ENCODE results near the gene AATK. TPM values are rescaled to one million over a fixed set of nuclear protein-coding genes. Genes with fewer than 3 reads are reported as not detected.

The AATK gene
- total RNA-seq, result 0.61 and 0.62 TPM in 2 replicates

- Mint-ChIP-seq H3K36me3 (ENCODE audit: low read depth) (no peaks in the 10 kb centered on the region), H3K27me3 (ENCODE audit: insufficient read depth) (peaks cover 17% of the 10 kb centered on the region)
These were observed at the start of gene AATK for GRCh38 chr17:81166033-81166492. Gene AATK, minus strand, starts transcription at chr17:81166221. Its CDS starts 229 bp downstream, at chr17:81165992.

GRCh38 chr17:81213978-81214377 lies 48.0 kb upstream of the AATK start:
- H3K4me3 Mint-ChIP-seq, result no peak overlapping the region
- peaks cover 2% of the 10 kb centered on the region for H3K27me3 Mint-ChIP-seq (ENCODE audit: insufficient read depth)
- DNase-seq (ENCODE audit: low spot score), result no peak
- intact Hi-C loops (cut with micrococcal nuclease), result no loop called here
- H3K36me3 Mint-ChIP-seq (ENCODE audit: low read depth), result no peaks in the 10 kb centered on the region
- no peak overlapping the region for H3K27ac Mint-ChIP-seq
- no peaks in the 10 kb centered on the region for H3K4me1 Mint-ChIP-seq (ENCODE audit: low read depth)
- H3K9me3 Mint-ChIP-seq, result no peaks in the 10 kb centered on the region

More at GRCh38 chr17:81166033-81166492, at the start of gene AATK:
- no peaks in the 10 kb centered on the region for H3K4me1 Mint-ChIP-seq (ENCODE audit: low read depth)
- no peaks in the 10 kb centered on the region for H3K9me3 Mint-ChIP-seq
- DNase-seq (ENCODE audit: low spot score), result no peak
- no peak within 1 kb of the TSS for H3K4me3 Mint-ChIP-seq
- H3K27ac Mint-ChIP-seq, result no peak within 1 kb of the TSS
- intact Hi-C loops (cut with micrococcal nuclease), result no loop called here

DNA sequence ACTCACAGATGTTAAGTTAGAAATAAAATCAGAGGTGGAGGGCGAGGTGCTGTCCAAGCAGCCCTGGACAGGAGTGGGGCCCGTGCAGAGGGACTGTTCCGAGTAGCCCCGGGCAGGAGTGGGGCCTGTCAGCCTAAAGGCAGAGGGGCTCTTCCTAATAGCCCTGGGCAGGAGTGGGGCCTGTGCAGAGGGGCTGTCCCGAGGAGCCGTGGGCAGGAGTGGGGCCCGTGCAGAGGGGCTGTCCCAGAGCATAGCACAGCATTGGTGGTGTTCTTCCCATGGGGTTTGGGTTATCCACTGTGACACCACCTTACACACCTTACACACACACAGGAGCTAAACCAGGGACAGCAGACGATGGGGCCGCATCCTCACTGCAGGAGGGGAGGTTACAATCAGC lies 46.3 kb upstream of the AATK start:
- Mint-ChIP-seq H3K4me3 (no peak overlapping the region), H3K36me3 (ENCODE audit: low read depth) (no peaks in the 10 kb centered on the region), H3K27me3 (ENCODE audit: insufficient read depth) (peaks cover 2% of the 10 kb centered on the region), H3K9me3 (no peaks in the 10 kb centered on the region), H3K27ac (no peak overlapping the region), H3K4me1 (ENCODE audit: low read depth) (no peaks in the 10 kb centered on the region)
- intact Hi-C loops (cut with micrococcal nuclease), result no loop called here
- DNase-seq (ENCODE audit: low spot score), result no peak

- H3K27me3 Mint-ChIP-seq (ENCODE audit: insufficient read depth), result peaks cover 2% of the 10 kb centered on the region
- H3K36me3 Mint-ChIP-seq (ENCODE audit: low read depth), result no peaks in the 10 kb centered on the region
- H3K4me3 Mint-ChIP-seq, result no peak overlapping the region
- no peak overlapping the region for H3K27ac Mint-ChIP-seq
- no peaks in the 10 kb centered on the region for H3K9me3 Mint-ChIP-seq
- DNase-seq (ENCODE audit: low spot score), result no peak
- intact Hi-C loops (cut with micrococcal nuclease), result no loop called here
- no peaks in the 10 kb centered on the region for H3K4me1 Mint-ChIP-seq (ENCODE audit: low read depth)
These were observed 44.8 kb upstream of the AATK start for GRCh38 chr17:81210868-81211267.

DNA sequence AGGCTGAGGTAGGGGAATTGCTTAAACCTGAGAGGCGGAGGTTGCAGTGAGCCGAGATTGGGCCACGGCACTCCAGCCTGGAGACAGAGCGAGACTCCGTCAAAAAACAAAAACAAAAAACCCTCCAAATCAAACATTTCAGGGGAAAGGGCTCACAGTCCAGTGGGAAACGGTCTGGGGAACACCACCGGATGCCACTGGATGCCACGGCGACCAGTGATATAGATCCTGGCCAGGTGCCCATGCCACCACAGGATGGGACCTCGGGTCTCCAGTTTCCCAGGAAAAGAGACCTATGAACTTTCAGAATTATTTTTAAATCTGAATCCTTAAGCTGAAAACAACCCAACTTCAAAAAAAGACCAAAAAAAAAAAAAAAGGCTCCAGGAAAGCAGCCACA lies 44.4 kb upstream of the AATK start:
- Mint-ChIP-seq H3K4me3 (no peak overlapping the region), H3K9me3 (no peaks in the 10 kb centered on the region), H3K27me3 (ENCODE audit: insufficient read depth) (peaks cover 2% of the 10 kb centered on the region), H3K27ac (no peak overlapping the region), H3K4me1 (ENCODE audit: low read depth) (no peaks in the 10 kb centered on the region), H3K36me3 (ENCODE audit: low read depth) (no peaks in the 10 kb centered on the region)
- intact Hi-C loops (cut with micrococcal nuclease), result no loop called here
- no peak for DNase-seq (ENCODE audit: low spot score)

DNA sequence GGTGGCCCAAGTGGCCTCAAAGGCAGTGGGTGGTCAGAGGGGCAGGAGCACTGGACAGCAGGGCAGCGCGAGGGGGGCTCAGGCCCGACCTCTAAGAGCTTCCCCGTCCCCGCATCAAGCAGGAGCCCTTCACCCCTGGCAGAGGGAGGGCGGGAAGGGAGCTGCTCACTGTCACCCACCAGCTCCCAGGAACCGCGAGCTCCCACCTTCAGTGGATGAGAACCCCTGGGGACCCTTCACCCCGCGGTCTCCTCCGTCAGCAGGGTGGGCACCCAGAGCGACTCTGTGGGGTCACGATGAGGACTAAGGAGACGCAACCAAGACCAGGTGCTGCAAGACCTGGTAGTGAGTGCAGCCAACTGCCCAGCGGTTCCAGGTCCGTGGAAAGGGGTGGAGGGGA lies 43.1 kb upstream of the AATK start:
- Mint-ChIP-seq H3K4me1 (ENCODE audit: low read depth) (no peaks in the 10 kb centered on the region), H3K36me3 (ENCODE audit: low read depth) (no peaks in the 10 kb centered on the region), H3K27ac (no peak overlapping the region), H3K9me3 (no peaks in the 10 kb centered on the region), H3K27me3 (ENCODE audit: insufficient read depth) (peaks cover 2% of the 10 kb centered on the region), H3K4me3 (no peak overlapping the region)
- DNase-seq (ENCODE audit: low spot score), result no peak
- intact Hi-C loops (cut with micrococcal nuclease), result no loop called here

- Mint-ChIP-seq H3K27ac (no peak overlapping the region), H3K4me3 (no peak overlapping the region), H3K36me3 (ENCODE audit: low read depth) (no peaks in the 10 kb centered on the region), H3K4me1 (ENCODE audit: low read depth) (no peaks in the 10 kb centered on the region), H3K27me3 (ENCODE audit: insufficient read depth) (peaks cover 2% of the 10 kb centered on the region), H3K9me3 (no peaks in the 10 kb centered on the region)
- DNase-seq (ENCODE audit: low spot score), result no peak
- intact Hi-C loops (cut with micrococcal nuclease), result no loop called here
These were observed 42.6 kb upstream of the AATK start for GRCh38 chr17:81208651-81209050.

- H3K27me3 Mint-ChIP-seq (ENCODE audit: insufficient read depth), result peaks cover 2% of the 10 kb centered on the region
- H3K4me3 Mint-ChIP-seq, result no peak overlapping the region
- no peaks in the 10 kb centered on the region for H3K9me3 Mint-ChIP-seq
- no peaks in the 10 kb centered on the region for H3K36me3 Mint-ChIP-seq (ENCODE audit: low read depth)
- no peak overlapping the region for H3K27ac Mint-ChIP-seq
- no peaks in the 10 kb centered on the region for H3K4me1 Mint-ChIP-seq (ENCODE audit: low read depth)
- intact Hi-C loops (cut with micrococcal nuclease), result no loop called here
- no peak for DNase-seq (ENCODE audit: low spot score)
These were observed 41.9 kb upstream of the AATK start for GRCh38 chr17:81207610-81208581.

DNA sequence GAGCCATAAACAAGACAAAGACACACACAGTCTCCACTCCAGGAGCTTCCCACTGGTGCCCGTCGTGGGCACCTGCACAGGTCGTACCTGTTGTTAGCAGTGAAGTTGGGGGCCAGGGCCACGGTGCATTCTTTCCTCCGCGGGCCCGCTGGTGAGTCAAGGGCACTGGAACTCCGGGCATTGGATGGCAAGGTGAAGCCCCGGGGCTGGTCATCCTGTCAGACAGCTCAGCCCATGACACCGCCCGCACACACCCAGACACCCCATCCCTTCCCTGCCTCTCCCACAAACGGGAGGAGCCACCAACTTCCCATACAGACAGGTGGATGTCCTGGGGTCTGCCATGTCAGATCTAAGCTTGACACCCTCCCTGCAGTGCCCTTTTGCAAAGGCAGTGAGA lies 40.6 kb upstream of the AATK start:
- H3K4me1 Mint-ChIP-seq (ENCODE audit: low read depth), result no peaks in the 10 kb centered on the region
- no peaks in the 10 kb centered on the region for H3K36me3 Mint-ChIP-seq (ENCODE audit: low read depth)
- no peaks in the 10 kb centered on the region for H3K9me3 Mint-ChIP-seq
- H3K27me3 Mint-ChIP-seq (ENCODE audit: insufficient read depth), result peaks cover 2% of the 10 kb centered on the region
- no peak for DNase-seq (ENCODE audit: low spot score)
- intact Hi-C loops (cut with micrococcal nuclease), result no loop called here
- H3K27ac Mint-ChIP-seq, result no peak overlapping the region
- H3K4me3 Mint-ChIP-seq, result no peak overlapping the region

DNA sequence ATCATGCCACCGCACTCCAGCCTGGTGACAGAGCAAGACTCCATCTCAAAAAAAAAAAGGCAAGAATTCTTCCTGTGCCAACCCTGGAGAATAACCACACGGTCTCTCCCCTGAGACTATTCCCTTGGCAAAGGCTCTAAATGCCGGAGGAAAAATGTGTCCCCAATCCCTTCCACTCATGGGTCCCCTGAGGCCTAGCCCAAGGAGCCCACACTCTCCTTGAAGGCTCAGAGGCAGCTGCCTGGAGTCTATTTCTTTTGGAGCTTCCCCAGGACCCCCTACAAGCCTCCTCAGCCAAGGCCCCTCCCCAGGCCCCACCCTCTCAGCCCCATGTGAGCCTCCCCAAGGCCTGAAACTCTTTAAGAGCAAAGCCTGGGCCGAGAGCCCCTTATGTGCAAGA lies 40.1 kb upstream of the AATK start:
- intact Hi-C loops (cut with micrococcal nuclease), result no loop called here
- H3K27ac Mint-ChIP-seq, result no peak overlapping the region

DNA sequence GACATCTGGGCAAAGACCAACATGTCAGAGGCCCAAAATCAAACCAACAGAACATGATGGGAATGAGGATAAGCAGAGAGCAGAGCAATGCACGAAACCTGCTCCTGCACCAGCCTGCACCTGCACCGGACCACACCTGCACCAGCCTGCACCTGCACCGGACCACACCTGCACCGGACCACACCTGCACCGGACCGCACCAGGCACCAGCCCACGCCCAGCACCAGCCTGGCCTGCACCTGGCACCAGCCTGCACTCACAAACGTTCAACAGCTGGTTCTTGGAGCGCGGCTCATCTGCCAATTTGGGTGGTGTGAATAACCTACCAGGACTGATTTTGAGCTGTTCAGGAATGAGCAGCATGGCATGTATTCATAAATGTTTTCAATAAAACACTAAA lies 38.6 kb upstream of the AATK start:
- H3K9me3 Mint-ChIP-seq, result no peaks in the 10 kb centered on the region
- no peak overlapping the region for H3K4me3 Mint-ChIP-seq
- no peaks in the 10 kb centered on the region for H3K27me3 Mint-ChIP-seq (ENCODE audit: insufficient read depth)
- H3K36me3 Mint-ChIP-seq (ENCODE audit: low read depth), result no peaks in the 10 kb centered on the region
- DNase-seq (ENCODE audit: low spot score), result no peak
- intact Hi-C loops (cut with micrococcal nuclease), result no loop called here
- H3K4me1 Mint-ChIP-seq (ENCODE audit: low read depth), result no peaks in the 10 kb centered on the region
- H3K27ac Mint-ChIP-seq, result no peak overlapping the region

More for the DNA sequence above, 40.1 kb upstream of the AATK start:
- no peak overlapping the region for H3K4me3 Mint-ChIP-seq
- no peaks in the 10 kb centered on the region for H3K9me3 Mint-ChIP-seq
- H3K4me1 Mint-ChIP-seq (ENCODE audit: low read depth), result no peaks in the 10 kb centered on the region
- no peaks in the 10 kb centered on the region for H3K36me3 Mint-ChIP-seq (ENCODE audit: low read depth)
- DNase-seq (ENCODE audit: low spot score), result no peak
- peaks cover 2% of the 10 kb centered on the region for H3K27me3 Mint-ChIP-seq (ENCODE audit: insufficient read depth)

- Mint-ChIP-seq H3K27ac (no peak overlapping the region), H3K36me3 (ENCODE audit: low read depth) (no peaks in the 10 kb centered on the region), H3K4me1 (ENCODE audit: low read depth) (no peaks in the 10 kb centered on the region), H3K9me3 (no peaks in the 10 kb centered on the region), H3K4me3 (no peak overlapping the region), H3K27me3 (ENCODE audit: insufficient read depth) (no peaks in the 10 kb centered on the region)
- DNase-seq (ENCODE audit: low spot score), result no peak
- intact Hi-C loops (cut with micrococcal nuclease), result no loop called here
These were observed 37.1 kb upstream of the AATK start for GRCh38 chr17:81203136-81203535.

- Mint-ChIP-seq H3K27me3 (ENCODE audit: insufficient read depth) (no peaks in the 10 kb centered on the region), H3K36me3 (ENCODE audit: low read depth) (no peaks in the 10 kb centered on the region), H3K4me1 (ENCODE audit: low read depth) (no peaks in the 10 kb centered on the region), H3K4me3 (no peak overlapping the region), H3K9me3 (no peaks in the 10 kb centered on the region), H3K27ac (no peak overlapping the region)
- no peak for DNase-seq (ENCODE audit: low spot score)
- intact Hi-C loops (cut with micrococcal nuclease), result no loop called here
These were observed 36.3 kb upstream of the AATK start for GRCh38 chr17:81202318-81202717.
